Mononuclear cell (primary cell): Measurements from ENCODE around the gene ZNF845. TPM values are rescaled to one million over a fixed set of nuclear protein-coding genes. Genes with fewer than 3 reads are reported as not detected.
"Not testable (repeated sequence)": the region's sequence is repeated elsewhere in the genome, so short reads cannot be mapped to it uniquely, and the experiment has no call there.

Experiments
- H3K27me3 ChIP-seq: 2 replicates; pipeline ENCODE4 v1.6.0; 2011; ENCODE audit warnings: low read length, control low read depth; ENCODE audit not compliant: insufficient read depth
- H3K4me1 ChIP-seq: 2 replicates; pipeline ENCODE4 v1.5.1; 2011; ENCODE audit warnings: mild to moderate bottlenecking, low read length, control low read depth; ENCODE audit not compliant: insufficient read depth
- H3K4me3 ChIP-seq: 2 replicates; pipeline ENCODE4 v1.5.1; 2011; ENCODE audit warnings: mild to moderate bottlenecking, low read length, moderate library complexity
- H3K9me3 ChIP-seq: 2 replicates; pipeline ENCODE4 v1.5.1; 2011; ENCODE audit warnings: low read depth, mild to moderate bottlenecking, control low read depth, low read length
- total RNA-seq: library from RNA; depleted of rRNA; stranded (reverse); fragments of >200 nt; gene quantifications from one replicate; pipeline ENCODE4 v1.2.3, GENCODE V29; 2012

The ZNF845 gene
- total RNA-seq, 1 donor = 19.3 TPM

GRCh38 chr19:53360056-53360455 is 26.5 kb downstream of the ZNF845 start:
- H3K27me3 ChIP-seq, H3K4me1 ChIP-seq, H3K4me3 ChIP-seq: not testable (repeated sequence)
- H3K9me3 ChIP-seq = peaks cover 26% of the 10 kb centered on the region

- H3K4me3 ChIP-seq = peak within 1 kb of the TSS; percentile 81
These were observed 31.8 kb downstream of the ZNF845 start, which contains the start of gene ZNF525 for GRCh38 chr19:53365134-53365898. TSS of gene ZNF525 (plus strand) at chr19:53365705. CDS start at chr19:53372282, 6,577 bp downstream.

GRCh38 chr19:53365899-53366493 is 32.4 kb downstream of the ZNF845 start:
- H3K9me3 ChIP-seq = no peaks in the 10 kb centered on the region
- H3K4me3 ChIP-seq = peak overlapping the region; percentile 81
- peaks cover 17% of the 10 kb centered on the region for H3K4me1 ChIP-seq
- H3K27me3 ChIP-seq = no peaks in the 10 kb centered on the region

More at GRCh38 chr19:53365134-53365898, 31.8 kb downstream of the ZNF845 start, which contains the start of gene ZNF525:
- Histone ChIP-seq H3K9me3 (no peaks in the 10 kb centered on the region), H3K27me3 (no peaks in the 10 kb centered on the region), H3K4me1 (peaks cover 17% of the 10 kb centered on the region)

- Histone ChIP-seq H3K9me3 (no peaks in the 10 kb centered on the region), H3K4me3 (no peak overlapping the region), H3K27me3 (no peaks in the 10 kb centered on the region), H3K4me1 (no peaks in the 10 kb centered on the region)
These were observed 38.6 kb downstream of the ZNF845 start for GRCh38 chr19:53372196-53372595.

- H3K9me3 ChIP-seq = peaks cover 10% of the 10 kb centered on the region
- H3K27me3 ChIP-seq = no peaks in the 10 kb centered on the region
- no peaks in the 10 kb centered on the region for H3K4me1 ChIP-seq
- no peak overlapping the region for H3K4me3 ChIP-seq
These were observed 40.7 kb downstream of the ZNF845 start for GRCh38 chr19:53374288-53374687.

- Histone ChIP-seq H3K9me3 (peaks cover 14% of the 10 kb centered on the region), H3K4me3 (no peak overlapping the region), H3K4me1 (no peaks in the 10 kb centered on the region), H3K27me3 (no peaks in the 10 kb centered on the region)
These were observed 41.2 kb downstream of the ZNF845 start for GRCh38 chr19:53374743-53375142.

GRCh38 chr19:53381376-53381775 is 47.8 kb downstream of the ZNF845 start:
- H3K4me3 ChIP-seq = no peak overlapping the region
- H3K9me3 ChIP-seq = peaks cover 79% of the 10 kb centered on the region
- H3K4me1 ChIP-seq = no peaks in the 10 kb centered on the region
- H3K27me3 ChIP-seq = no peaks in the 10 kb centered on the region

GRCh38 chr19:53388168-53388567 is 54.6 kb downstream of the ZNF845 start:
- Histone ChIP-seq H3K9me3 (peaks cover 45% of the 10 kb centered on the region), H3K4me1 (no peaks in the 10 kb centered on the region), H3K27me3 (no peaks in the 10 kb centered on the region), H3K4me3 (no peak overlapping the region)

GRCh38 chr19:53388904-53389303 is 55.4 kb downstream of the ZNF845 start:
- H3K4me3 ChIP-seq = no peak overlapping the region
- H3K4me1 ChIP-seq = no peaks in the 10 kb centered on the region
- peaks cover 38% of the 10 kb centered on the region for H3K9me3 ChIP-seq
- H3K27me3 ChIP-seq = no peaks in the 10 kb centered on the region

GRCh38 chr19:53389571-53389970 is 56.0 kb downstream of the ZNF845 start:
- peaks cover 31% of the 10 kb centered on the region for H3K9me3 ChIP-seq
- H3K27me3 ChIP-seq = no peaks in the 10 kb centered on the region
- H3K4me1 ChIP-seq = peaks cover 7% of the 10 kb centered on the region
- no peak overlapping the region for H3K4me3 ChIP-seq

GRCh38 chr19:53389978-53390377 is 56.4 kb downstream of the ZNF845 start:
- no peaks in the 10 kb centered on the region for H3K27me3 ChIP-seq
- peaks cover 27% of the 10 kb centered on the region for H3K9me3 ChIP-seq
- H3K4me3 ChIP-seq = no peak overlapping the region
- H3K4me1 ChIP-seq = peaks cover 8% of the 10 kb centered on the region

GRCh38 chr19:53394522-53394973 is 61.0 kb downstream of the ZNF845 start:
- H3K4me3 ChIP-seq = peak overlapping the region; percentile 94
- H3K9me3 ChIP-seq = peaks cover under 1% of the 10 kb centered on the region
- H3K4me1 ChIP-seq = peaks cover 19% of the 10 kb centered on the region
- no peaks in the 10 kb centered on the region for H3K27me3 ChIP-seq

GRCh38 chr19:53394974-53395839 is 61.7 kb downstream of the ZNF845 start, which contains the start of gene ZNF765:
TSS of gene ZNF765 (plus strand) at chr19:53395149. CDS start at chr19:53398016, 2,867 bp downstream.
- Histone ChIP-seq H3K9me3 (no peaks in the 10 kb centered on the region), H3K4me3 (peak within 1 kb of the TSS; percentile 94)

GRCh38 chr19:53395840-53396524 is 62.4 kb downstream of the ZNF845 start:
- Histone ChIP-seq H3K4me1 (peaks cover 19% of the 10 kb centered on the region), H3K4me3 (peak overlapping the region; percentile 94)
- H3K9me3 ChIP-seq, H3K27me3 ChIP-seq: not testable (repeated sequence)

More at GRCh38 chr19:53394974-53395839, 61.7 kb downstream of the ZNF845 start, which contains the start of gene ZNF765:
- Histone ChIP-seq H3K27me3 (no peaks in the 10 kb centered on the region), H3K4me1 (peaks cover 19% of the 10 kb centered on the region)
